Measurements from ENCODE around the gene ANO1.

Gene ANO1

DNA sequence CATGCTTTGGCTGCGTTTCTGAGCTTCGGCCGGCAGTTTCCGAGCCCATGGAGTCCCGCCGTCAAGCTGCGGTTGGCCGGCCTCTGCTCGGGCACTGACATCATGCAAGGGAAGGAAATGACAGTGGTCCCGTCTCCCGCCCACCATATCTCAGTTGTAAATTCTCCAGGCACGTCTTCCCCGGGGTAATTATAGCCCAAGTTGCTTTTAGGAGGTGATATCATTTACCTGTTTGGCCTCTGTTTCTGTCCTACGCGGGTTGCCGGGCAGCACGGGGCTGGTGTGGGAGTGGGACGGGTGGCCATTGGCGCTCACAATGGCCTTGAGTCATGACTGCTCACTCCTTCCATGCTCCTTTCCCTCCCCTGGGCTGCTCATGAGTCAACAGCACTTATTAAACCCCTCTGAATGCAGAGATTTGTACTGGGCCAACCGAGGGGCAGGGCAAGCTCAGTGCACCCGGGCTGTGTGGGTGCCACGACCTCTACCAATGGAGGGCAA, 4.2 kb upstream of the ANO1 start:
- no peak for DNase-seq

DNA sequence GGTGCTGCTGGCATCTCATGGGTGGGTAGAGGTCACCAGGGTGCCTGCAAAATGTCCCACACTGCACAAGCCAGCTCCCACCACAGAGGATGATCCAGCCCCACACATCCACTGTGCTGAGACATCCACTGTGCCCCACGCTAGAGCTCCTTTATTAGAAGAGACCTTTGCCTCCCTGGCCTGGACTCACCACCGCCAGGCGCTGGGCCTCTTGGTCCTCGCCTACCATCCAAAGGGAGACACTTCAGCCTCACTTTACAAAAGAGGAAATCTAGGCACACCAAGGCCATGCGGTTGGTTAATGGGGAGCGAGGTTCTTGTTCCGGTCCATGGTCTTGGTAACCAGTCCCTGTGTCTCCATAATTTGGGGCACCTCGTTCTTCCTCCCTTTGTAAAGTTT, 3.4 kb upstream of the ANO1 start:
- no peak for DNase-seq

DNA sequence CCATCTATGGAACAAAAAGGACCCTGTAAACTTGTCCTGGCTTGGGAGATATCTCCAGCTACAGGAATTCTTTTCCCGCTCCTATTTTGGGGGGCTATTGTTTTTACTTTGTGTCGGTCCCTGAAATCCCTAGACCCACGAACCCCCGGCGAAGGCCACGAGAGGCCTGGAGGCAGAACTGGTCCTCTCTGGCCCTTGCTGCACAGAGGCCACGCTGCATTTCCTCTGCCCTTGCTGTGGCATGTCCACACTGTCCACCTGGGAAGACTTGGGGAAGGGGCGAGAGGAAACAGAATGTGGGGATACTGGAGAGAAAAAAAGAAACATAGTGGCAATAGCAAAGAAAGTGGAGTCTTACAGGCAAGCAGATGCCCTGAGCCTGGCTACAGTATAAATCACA, 2.3 kb upstream of the ANO1 start:
- no peak for DNase-seq

DNA sequence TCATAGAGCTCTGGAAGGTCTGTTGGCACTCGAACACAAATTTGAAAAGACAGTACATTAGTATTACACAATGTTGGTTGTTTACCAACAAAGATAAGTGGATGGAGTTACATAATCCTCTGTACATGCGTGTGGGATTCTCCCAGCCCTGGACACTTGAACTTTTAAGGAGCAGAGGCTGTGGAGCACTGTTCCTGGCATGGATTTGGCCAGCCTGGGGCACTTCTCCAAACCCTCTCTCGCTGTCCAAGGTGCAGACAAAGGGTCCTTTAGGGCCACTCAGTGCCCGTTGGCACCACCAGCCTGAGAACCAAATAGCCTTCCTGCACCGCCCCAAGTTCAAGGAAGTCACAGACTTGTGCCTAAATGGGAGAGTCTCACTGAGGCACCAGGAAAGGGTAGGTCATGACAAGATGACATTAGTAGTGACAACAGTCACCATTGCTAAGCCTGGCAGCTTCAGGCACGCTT, 1.6 kb upstream of the ANO1 start:
- DNase-seq: no peak

DNA sequence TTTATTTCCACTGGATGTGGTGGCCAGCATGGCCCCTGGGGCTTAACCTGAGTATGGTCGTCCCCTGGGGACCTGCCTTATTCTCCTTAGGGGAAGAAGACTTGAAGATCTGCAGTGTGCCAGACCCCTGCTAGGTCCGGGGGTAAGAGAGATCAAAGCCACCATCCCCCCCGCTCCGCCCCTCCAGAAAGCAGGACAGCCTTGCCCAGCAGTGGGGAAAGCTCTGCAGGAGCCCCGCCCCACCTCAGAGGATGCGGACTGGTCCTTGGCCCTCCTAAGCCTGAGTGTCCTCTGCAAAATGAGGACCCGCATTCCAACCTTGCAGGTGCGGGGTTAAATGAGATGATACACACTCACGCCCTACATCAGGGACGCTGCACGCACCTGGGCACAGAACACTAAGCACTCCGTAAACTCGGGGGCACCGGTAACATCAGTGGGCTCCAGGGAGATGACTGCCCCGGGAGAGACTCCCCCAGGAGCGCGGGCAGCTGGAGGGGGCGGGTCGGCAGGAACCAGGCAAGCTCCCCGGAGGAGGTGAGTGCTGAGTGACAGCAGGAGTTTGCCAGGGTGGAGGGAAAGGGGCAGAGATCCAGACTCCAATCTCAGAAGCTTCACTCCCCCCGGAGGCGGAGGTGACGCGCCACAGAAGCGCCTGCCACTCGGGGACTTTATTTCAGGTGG, 564 bp upstream of the ANO1 start:
- no peak for DNase-seq

DNA sequence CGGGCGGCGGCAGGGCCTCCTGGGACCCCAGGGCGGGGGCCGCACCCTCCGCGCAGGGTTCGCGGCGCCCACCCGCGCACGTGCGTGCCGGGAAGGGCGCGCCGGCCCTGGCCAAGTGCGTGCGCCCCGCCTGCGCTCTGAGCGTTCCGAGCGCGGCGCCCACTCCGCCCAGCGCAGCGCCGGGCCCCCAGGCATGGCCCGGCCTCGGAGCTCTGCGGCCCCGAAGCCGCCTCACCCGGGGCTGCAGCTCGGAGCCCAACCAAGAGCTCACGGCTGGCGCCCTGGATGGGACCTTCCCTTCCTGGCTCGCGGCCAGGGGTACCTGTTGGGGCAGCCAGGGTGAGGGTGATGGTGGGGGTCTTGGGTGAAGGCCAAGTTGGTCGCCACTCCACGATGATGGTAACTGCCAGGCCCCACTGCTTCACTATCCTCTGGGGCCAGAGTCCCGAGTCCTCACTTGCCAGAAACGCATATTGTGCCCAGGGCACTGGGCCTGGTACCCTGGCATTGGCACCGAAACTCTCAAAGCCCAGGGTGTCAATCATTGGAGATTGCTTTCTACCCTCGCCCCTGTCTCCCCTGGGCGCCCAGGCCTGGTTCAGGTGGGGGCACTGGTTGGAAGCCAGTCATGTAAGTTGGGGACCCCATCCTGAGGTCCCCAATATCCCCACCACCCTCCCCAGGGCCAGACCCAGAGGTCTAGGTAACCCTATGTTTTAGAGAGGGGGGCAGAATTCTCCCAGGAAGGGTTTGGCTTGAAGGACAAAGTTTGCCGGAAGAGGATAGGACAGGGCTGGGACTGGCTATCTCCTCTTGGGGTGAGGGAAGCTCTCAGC, 882 bp downstream of the ANO1 start:
- no peak for DNase-seq

DNA sequence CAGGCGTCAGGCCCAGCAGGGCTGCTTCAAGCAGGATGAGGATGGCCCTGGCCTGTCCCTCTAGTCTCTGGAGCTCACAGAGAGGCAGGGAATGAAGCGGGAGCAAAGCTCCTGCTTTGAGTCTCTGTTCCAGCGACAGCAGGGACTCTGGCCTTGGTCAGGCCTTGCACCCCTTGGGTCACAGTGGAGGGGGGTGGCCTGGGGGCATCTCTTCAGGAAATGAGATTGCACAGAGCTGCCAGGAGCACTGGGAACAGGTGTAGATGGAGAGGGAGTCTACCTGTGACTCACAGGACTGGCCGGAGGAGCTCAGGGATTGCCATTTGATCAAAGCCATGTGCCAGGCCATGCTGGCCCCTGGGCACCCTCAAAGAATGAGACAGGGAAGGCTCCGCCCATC, 1.6 kb downstream of the ANO1 start:
- DNase-seq: no peak

DNA sequence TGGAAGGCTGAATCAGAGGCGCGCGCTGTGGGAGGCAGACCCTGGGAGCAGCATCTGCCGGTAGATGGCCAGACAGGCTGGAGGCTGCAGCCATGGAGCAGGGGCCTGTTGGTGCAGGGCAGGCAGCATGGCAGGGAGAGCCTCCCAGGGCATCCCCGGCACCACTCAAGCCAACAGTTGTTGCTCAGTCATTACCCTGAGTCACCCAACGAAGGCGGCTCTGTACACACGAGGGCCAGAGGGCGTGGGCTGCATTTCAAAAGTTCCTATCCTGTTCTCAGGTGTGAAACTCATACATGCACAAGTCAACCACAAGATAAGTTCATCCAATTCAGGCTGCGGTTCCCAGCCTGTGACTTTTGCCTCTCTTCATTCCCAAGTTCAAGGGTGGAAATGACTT, 2.6 kb downstream of the ANO1 start:
- no peak for DNase-seq

DNA sequence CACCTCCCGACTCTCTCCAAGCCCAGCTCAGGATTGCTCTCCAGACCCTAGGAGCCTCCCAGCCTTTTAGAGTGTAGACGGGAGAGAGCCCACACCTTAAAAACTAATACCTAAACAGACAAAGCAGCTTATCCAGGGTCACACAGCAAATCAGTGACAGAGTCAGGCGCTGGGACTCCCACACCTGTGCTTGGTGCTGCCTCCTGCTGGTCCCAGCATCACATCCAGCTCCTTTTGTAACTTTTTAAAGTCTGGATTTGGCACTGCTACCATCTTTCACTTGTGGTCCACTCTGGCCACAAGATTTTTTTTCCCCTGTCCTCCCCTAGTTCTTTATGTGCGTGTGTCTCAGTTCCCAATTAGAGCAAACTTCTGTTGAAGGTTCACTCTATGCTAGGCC, 4.7 kb downstream of the ANO1 start:
- DNase-seq: no peak

DNA sequence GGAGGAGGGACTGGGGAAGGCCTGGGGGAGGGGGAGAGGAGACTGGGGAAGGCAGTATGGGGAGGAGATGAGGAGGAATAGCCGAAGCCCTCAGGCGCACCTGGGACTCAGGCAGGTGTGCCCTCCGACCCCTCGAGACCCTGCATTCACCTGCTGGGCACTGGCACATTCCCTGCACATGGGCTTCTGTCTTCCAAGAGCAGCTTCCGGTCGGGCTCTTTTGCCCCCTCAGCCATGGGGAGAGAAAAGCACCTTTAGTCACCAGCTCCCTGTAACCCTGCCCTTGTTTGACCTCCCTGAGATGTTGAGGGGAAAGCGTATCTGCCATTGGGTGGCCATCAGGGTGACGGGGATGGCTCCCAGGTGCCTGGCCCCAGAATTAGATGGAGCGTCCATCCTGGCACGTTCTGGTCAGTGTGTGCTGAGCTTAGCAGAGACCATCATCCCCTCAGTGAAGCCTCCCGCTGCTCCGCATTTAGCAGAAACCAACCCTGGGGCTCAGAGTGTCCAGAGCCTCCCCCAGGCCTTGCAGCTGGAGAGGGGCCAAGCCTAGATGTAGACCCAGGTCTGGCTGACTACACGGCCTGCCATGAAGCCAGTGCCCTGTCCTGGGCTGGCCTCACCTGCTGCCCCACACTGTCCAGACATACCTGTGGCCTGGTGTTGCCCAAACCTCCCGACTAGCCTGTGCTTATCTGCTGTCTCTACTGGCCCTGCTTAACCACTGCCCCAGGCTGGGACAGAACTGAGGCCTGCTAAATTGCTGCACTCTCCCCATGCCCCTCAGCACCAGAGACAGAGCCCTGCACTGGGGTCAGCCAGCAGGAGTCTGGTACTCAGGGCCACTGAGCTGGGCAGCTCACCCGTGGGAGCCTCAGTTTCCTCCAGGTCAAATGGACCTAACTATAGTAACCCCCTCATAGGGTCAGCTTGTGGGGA, 6.2 kb downstream of the ANO1 start:
- no peak for DNase-seq

DNA sequence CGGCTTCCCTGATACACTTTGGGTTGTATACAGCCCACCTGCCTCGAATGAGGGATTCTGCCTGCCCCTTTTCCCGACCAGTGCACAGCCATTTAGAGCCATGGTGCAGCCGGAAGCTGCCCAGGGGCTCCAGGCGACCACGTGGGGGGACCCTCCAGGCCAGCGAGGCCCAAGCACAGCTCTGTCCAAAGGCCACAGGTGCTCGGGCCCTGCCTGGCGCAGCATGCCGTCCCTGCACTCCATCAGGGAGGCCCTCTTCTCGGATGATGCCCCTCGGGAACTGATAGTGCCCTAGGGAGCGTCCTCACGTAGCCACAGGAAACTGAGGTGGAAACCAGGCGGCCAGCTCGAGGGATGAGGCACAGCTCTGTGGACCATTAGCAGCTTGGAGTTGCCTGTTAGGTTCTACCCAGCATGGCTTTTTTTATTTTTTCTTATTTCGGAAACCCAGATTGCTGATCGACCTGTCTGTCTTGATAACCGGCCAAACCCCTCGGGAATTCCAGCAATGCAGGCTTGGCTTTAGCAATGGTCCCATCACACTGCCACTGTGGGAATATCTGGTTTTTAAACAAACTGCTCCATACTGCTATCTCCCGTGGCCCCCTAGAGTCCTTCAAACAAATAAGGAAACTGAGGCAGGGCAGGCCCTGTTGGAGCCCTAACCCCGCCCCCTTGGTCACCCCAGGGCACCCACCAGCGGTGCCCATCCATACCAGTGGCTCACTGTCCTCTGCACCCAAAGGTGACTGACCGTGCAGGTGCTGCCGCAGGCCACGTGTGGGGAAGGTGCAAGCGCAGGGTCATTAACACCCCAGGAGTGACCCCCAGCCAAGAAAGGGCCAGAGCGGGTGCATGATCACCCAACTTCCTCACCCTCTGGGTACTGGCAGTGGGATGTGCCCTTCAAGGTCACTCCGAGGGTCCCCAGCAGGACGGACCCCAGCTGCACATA, 8.0 kb downstream of the ANO1 start:
- DNase-seq: no peak

DNA sequence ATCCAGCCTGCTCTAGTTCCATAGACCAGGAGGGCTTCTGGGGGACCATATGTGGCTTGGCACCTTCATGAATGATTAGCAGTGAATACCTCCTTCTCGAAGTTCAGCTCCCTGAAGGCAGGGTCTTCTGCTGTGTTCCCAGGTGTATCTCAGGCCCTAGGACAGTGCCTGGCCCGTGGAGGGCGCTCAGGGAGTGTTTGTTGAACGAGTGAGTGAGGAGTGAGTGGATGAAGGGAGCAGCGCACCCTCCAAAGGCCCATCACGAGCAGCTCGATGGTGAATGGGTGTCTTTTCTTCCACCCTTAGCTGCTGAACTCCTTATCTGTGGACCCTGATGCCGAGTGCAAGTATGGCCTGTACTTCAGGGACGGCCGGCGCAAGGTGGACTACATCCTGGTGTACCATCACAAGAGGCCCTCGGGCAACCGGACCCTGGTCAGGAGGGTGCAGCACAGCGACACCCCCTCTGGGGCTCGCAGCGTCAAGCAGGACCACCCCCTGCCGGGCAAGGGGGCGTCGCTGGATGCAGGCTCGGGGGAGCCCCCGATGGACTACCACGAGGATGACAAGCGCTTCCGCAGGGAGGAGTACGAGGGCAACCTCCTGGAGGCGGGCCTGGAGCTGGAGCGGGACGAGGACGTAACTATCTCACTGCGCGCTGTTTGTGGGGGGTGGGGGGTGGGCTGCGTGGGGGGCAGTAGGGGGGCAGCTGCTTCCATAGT, 9.5 kb downstream of the ANO1 start:
- no peak for DNase-seq

DNA sequence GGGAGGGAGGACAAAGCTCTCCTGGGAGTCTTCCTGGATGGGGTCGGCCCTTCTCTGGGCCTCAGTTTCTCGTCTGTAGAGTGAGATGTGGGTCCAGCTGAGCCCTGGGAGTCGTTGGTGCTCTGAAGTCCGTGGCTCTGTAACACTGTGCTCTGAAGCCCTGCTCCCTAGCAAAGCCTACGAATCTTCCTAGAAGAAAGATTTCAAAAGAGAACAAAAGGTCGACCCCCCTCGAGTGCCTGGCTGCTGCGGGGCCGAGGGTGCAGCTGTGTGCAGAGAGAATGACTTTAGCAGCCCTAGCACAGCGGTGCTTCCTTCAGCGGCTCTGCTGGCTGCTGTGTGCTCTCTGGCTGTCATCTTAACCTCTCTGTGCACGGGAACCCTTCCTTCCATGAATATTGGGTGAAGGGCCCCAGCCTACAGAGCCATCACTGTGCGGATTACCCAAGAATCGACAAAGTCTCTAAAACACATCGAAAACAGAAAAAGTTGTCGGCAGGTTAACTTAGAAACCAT, 10.7 kb downstream of the ANO1 start:
- DNase-seq: no peak

DNA sequence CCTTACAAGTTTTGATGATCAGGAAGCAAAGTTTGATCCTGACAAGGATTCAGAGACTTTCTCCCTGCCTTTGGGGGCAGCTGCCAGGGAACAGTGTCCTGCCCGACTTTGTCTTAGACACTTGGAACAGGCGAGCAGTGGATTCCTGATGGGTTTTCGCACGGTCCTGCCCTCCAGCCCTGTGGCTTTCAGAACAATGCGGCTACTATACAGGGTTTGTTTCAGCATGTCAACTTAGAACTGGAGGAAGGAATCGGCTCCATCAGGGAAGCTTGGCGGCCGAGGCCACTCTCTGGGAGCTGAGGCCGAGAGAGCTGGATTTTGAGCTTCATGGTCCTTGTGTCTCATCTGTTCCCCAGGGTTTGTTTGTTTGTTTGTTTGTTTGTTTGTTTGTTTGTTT, 11.5 kb downstream of the ANO1 start:
- DNase-seq: no peak

DNA sequence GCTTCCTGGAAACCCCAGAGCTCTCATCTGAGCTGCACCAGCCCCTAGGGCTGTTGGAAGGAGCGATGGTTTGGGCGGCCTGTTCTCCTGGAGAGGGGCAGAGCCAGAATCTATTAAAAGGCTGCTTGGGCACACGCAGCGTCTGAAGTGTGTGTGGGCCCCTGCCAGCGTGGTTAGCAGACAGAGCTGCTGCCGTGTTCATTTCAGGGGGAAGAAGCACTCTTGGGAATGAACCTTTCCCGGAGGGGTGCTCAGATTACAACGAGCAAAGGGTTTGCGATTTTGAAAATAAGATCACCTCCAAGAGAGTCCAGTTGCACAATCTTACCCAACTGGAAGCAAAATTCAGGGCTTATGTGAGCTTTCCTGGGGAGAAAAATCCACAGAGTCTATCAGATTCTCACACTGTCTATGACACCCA, 12.9 kb downstream of the ANO1 start:
- no peak for DNase-seq

DNA sequence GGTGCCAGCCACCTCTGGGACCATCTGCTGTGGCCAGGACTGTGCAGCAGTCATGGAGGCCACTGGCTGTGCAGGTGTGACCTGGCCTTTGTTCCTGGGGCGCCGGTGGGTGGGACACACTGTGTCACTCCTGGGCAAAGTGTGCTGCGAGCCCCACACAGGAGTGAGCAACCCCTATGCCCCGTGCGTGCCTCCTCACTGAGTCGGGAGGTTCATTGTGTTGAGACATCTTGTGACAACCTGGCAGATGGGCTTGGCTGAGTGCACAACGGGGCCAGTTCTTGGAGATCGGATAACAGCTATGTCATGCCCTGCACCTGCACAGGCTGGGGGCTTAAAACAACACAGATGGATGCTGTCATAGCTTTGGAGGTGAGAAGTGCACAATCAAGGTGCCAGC, 13.5 kb downstream of the ANO1 start:
- DNase-seq: no peak

DNA sequence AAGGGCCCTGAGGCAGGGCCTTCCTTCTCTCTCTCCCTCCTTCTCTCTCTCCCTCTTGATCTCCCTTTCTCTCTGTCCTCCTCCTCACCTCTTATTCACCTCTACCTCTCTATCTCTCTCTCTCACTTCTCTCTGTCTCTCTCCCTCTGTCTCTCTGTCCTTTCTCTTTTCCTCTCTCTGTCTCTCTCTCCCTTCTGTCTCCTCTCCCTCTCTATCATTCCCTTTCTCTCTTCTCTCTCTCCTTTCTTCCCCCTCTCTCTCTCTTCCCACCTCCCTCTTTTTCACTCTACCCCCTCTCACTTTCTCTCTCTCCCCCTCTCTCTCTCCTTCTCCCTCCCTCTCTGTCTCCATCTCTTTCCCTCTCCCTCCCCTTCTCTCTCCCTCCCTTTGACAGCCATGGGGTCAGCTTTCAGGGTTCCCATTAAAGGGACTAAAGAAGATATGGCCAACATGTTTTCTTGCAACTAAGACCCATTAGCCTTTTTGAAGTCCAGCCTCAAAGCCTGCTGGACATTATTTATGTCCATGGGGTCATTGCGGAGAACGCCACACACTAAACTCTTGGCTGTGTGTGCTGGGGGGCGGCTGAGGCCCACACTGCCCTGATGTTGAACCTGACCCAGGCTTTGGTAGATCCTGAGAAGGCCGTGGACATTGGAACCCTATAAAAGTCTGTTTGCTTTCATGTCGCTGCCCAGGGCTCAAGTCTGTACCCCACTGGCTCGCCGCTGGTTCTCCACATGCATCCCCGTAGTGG, 15.0 kb downstream of the ANO1 start:
- DNase-seq: no peak

DNA sequence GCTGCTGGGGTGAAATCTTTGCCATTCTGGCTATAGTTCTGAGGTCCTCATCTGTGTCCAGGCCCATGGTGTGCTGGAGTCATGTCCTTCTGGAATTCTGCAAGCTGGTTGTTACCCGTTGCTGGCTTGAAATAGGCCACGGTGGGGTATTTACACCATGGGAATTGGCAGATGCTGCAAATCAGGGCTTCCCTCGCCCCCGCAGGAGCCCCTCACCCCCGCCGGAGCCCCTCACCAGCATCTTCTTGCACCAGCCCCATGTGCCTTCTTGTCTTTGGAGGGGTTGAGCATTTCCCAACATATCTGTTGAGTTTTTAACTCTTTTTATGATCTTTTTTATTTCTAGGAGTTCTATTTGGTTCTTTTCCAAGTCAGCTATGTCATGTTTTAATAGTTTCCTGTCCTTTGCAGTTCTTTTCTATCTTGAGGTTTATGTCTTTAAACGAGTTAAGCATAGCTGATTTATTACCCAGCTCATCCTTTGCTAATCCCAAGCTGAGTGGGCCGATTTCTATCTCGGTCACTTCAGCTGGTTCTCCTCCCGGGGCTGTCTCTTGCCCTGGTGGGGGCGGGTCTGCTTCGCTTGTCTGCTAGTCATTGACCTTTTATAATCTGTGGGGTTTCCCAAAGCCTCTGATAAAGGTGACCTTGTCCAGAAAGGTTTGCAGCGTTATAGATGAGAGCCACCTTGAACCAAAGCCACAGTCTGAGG, 17.6 kb downstream of the ANO1 start:
- no peak for DNase-seq

DNA sequence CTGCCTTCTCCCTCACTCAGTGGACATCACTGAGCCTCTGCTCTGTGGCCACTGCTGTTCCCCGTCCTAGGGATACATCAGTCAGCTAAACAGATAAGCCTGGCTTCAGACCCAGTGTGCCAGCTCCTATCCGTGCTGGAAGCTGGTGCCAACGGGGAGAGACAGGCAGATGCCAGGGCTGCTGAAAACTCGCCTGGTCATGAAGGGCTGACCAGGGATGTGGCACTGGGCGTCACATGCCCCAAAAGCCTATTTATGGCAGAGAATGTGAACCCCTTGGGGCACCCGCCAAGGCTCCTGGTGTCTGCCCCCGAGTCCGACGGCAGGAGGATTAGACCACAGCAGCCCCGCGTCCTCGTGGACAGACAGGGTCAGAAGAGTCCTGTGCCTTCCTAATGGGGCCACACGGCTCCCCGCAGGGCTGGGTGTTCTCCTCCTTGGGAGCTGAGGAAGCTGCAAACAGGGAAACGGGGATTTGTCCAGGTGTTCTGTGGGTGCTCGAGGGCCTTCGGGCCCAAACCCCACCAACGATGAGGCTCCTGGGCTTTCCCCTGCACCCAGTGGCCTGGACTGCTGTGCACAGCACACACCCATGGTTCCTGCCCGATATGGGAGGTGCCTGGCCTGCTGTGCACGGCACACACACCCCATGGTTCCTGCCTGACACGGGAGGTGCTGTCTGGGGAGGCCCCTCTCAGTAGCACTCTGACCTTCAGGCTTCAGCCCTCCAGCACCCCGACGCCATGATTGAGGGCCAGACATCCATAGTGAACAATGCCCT, 19.9 kb downstream of the ANO1 start:
- no peak for DNase-seq
